Measurements from ENCODE around the gene CDK14.

GRCh38 chr7:91021956-91022355 is 425.8 kb downstream of the CDK14 start:
- TF ChIP-seq SP1 (IDR thresholded peaks at IDR 0.05) (no peak), EGR1 (IDR thresholded peaks at IDR 0.05; ENCODE audit: low read depth in 2 of 2) (no peak), CTCF (IDR thresholded peaks at IDR 0.05; ENCODE audit: low read depth, low read length, missing input control) (no peak), TAF1 (conservative IDR thresholded peaks at IDR 0.05) (no peak), RAD21 (IDR thresholded peaks at IDR 0.05) (no peak)
